HUES48 (cell line): ENCODE measurements around the gene SNTA1.

Experiments
- H3K27ac ChIP-seq: one replicate; pipeline ENCODE4 v1.7.0; 2013; ENCODE audit warnings: low read depth, low read length, inconsistent platforms
- H3K27me3 ChIP-seq: 2 replicates; pipeline ENCODE4 v1.6.1; 2013; ENCODE audit warnings: mild to moderate bottlenecking, low read length; ENCODE audit not compliant: control insufficient read depth, insufficient read depth
- H3K36me3 ChIP-seq: 2 replicates; pipeline ENCODE4 v1.6.1; 2013; ENCODE audit warnings: low read length; ENCODE audit not compliant: control insufficient read depth, insufficient read depth
- H3K4me1 ChIP-seq: 2 replicates; pipeline ENCODE4 v1.6.1; 2013; ENCODE audit warnings: mild to moderate bottlenecking, low read length; ENCODE audit not compliant: control insufficient read depth, insufficient read depth
- H3K4me3 ChIP-seq: 2 replicates; pipeline ENCODE4 v1.5.1; 2013; ENCODE audit warnings: mild to moderate bottlenecking, low read depth, low read length
- H3K9ac ChIP-seq: 2 replicates; pipeline ENCODE4 v1.6.1; 2013; ENCODE audit warnings: mild to moderate bottlenecking, low read depth, low read length, moderate library complexity
- H3K9me3 ChIP-seq: 2 replicates; pipeline ENCODE4 v1.6.1; 2013; ENCODE audit warnings: low read length; ENCODE audit not compliant: control insufficient read depth, insufficient read depth

SNTA1 gene

DNA sequence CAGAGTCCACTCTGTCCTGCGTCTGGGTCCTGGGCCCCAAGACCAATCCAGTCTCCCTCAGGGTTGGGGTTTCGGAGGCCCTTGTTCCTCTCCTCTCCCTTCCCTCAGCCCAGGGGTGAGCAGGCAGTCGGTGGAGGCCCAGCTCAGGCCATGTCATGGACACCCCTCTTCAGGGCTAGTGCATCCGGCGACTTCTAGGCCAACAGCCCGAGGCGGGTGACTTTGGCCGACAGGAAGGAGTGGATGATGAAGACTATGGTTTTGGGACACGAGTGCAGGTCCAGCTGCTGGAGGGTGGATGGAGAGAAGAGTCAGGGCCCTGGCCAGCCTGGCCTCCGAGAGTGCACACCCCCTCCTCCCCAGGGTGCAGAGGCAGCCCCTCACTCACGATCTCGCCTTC is 35.2 kb downstream of the SNTA1 start:
- H3K9ac ChIP-seq = no peak overlapping the region
- H3K36me3 ChIP-seq = 0 out of 2 replicates have a peak, but pooled peaks cover 3% of the 10 kb centered on the region

DNA sequence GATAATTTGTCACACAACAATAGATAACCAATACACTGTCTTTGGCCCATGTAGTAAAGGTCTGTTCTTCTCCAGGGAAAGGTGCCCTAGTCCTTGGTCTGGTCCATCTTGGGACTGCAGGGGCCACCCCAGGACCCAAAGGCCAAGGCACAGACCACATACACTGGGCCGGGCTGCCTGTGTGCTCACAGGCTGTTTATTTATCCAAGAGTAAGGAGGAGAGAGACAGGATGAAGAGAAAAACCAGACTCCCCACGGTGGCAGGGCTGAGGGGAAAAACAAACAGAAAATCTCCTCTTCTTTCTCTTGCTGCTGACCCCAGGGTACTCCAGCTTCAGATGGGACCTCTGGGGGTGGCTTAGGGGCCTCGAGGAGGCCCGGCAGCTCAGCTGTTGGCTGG is 35.8 kb downstream of the SNTA1 start:
- H3K27ac ChIP-seq = no peak overlapping the region
- 0 out of 2 replicates have a peak, but pooled peaks cover 3% of the 10 kb centered on the region for H3K36me3 ChIP-seq
- H3K4me3 ChIP-seq = no peak overlapping the region

More for the DNA sequence above, 35.2 kb downstream of the SNTA1 start:
- H3K4me1 ChIP-seq = no peaks in the 10 kb centered on the region
- H3K9me3 ChIP-seq = no peaks in the 10 kb centered on the region
- H3K27me3 ChIP-seq = no peaks in the 10 kb centered on the region
- no peak overlapping the region for H3K27ac ChIP-seq
- H3K4me3 ChIP-seq = no peak overlapping the region

DNA sequence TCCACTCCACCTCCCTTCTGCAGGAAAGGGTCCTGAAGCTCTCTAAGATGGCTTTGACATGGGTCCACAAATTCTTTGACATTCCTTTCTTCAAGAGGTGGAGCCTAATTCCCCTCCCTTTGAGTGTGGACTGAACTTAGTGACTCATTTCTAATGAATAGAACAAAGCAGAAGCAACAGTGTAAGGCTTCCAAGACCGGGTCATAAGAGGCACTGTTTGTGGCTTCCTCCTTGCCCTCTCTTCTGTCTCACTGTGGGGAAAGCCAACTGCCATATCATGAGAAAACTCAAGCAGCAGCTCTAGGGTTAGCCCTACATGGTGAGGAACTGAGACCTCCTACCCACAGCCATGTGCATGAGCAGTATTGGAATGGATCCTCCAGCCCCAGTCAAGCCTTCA is 36.3 kb downstream of the SNTA1 start:
- no peak overlapping the region for H3K4me3 ChIP-seq
- 0 out of 2 replicates have a peak, but pooled peaks cover 3% of the 10 kb centered on the region for H3K36me3 ChIP-seq
- H3K9me3 ChIP-seq = no peaks in the 10 kb centered on the region
- H3K27me3 ChIP-seq = no peaks in the 10 kb centered on the region
- no peaks in the 10 kb centered on the region for H3K4me1 ChIP-seq
- no peak overlapping the region for H3K9ac ChIP-seq
- no peak overlapping the region for H3K27ac ChIP-seq

More for the DNA sequence above, 35.8 kb downstream of the SNTA1 start:
- H3K9me3 ChIP-seq = no peaks in the 10 kb centered on the region
- no peak overlapping the region for H3K9ac ChIP-seq
- no peaks in the 10 kb centered on the region for H3K27me3 ChIP-seq
- H3K4me1 ChIP-seq = no peaks in the 10 kb centered on the region

DNA sequence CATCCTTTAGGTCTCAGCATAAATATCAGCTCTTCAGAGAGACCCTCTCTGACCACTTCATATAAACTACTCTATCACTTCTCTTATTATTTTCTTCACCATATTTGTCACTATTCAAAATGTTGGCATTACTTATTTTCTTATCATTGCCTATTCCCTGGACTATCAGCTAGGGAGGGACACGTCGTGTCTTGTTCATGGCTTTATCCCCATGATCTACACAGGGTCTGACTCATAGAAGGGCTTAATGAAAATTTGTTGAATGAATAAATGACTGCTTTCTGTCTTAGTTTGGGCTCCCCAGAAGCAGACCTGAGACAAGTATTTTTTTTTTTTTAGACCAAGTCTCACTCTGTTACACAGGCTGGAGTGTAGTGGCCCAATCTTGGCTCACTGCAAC is 39.3 kb downstream of the SNTA1 start:
- H3K9me3 ChIP-seq = no peaks in the 10 kb centered on the region
- peaks cover 5% of the 10 kb centered on the region; the same call in 1 of the 2 replicates for H3K4me1 ChIP-seq
- H3K27ac ChIP-seq = no peak overlapping the region
- H3K9ac ChIP-seq = no peak overlapping the region
- H3K36me3 ChIP-seq = no peaks in the 10 kb centered on the region
- H3K4me3 ChIP-seq = no peak overlapping the region
- H3K27me3 ChIP-seq = no peaks in the 10 kb centered on the region

DNA sequence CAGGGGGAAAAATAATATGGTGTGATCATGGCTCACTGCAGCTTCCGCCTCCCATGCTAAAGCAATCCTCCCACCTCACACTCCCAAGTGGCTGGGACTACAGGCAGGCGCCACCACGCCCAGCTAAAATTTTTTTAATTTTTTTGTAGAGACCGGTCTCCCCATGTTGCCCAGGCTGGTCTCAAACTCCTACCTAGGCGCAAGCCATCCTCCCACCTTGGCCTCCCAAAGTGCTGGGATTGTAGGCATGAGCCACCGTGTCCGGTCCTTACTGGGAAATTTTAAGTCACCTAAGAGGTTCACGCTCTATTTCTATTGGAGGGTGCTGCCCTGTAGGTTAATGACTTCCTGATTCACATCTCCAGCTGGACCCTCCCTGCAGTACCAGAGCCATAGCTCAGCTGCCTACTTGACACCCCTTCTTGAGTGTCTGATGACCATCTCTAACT is 41.6 kb downstream of the SNTA1 start:
- Histone ChIP-seq H3K27ac (no peak overlapping the region), H3K4me3 (peak overlapping the region; percentile 90), H3K27me3 (no peaks in the 10 kb centered on the region), H3K9me3 (no peaks in the 10 kb centered on the region), H3K4me1 (peaks cover 5% of the 10 kb centered on the region; the same call in 1 of the 2 replicates), H3K9ac (peak overlapping the region; percentile 71; the same call in 1 of the 2 replicates), H3K36me3 (peaks cover under 1% of the 10 kb centered on the region; the same call in 1 of the 2 replicates)

DNA sequence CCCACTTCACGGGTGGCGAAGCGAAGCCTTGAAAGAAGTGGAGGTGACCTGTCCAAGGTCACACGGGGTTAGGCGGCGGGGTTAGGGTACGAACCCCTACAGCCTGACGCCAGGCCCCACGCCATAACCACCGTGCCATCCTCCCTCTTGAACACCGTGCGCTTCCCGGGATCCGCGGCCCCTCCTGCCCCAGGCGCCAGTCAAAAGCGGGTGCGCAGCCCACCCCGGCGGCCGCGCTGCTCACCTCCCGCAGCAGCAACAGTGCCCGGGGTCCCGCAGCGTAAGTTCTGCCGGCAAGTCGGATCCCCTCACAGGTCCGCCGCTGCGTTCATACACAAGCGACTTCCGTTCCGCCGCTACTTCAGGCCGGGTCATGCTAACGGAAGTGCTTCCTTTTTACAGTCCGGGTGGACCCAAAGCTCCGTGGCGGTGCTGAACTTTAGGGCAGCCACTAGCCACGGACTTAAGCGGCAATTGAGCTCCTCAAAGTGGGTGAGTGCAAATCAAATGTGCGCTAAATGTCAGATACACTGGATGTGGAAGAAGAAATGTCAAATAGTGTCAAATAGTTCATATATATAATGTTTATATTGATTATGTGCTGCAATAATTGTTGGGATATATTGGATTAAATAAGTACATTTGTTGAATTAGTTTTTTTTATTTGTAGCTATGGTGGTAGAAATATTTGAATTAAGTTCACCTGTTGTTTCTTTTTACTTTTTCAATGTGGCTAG is 42.2 kb downstream of the SNTA1 start, which contains the start of gene CDK5RAP1:
TSS of gene CDK5RAP1 (minus strand) at position 336 of the 737 bp plus-strand sequence. CDS start 4,455 bp downstream, outside the sequence.
- H3K9me3 ChIP-seq = no peaks in the 10 kb centered on the region
- no peaks in the 10 kb centered on the region for H3K27me3 ChIP-seq
- peak within 1 kb of the TSS; percentile 90 for H3K4me3 ChIP-seq
- H3K9ac ChIP-seq = peak within 1 kb of the TSS; percentile 71
- peaks cover 5% of the 10 kb centered on the region; the same call in 1 of the 2 replicates for H3K4me1 ChIP-seq
- peaks cover 7% of the 10 kb centered on the region; the same call in 1 of the 2 replicates for H3K36me3 ChIP-seq
- peak within 1 kb of the TSS; percentile 49 for H3K27ac ChIP-seq

DNA sequence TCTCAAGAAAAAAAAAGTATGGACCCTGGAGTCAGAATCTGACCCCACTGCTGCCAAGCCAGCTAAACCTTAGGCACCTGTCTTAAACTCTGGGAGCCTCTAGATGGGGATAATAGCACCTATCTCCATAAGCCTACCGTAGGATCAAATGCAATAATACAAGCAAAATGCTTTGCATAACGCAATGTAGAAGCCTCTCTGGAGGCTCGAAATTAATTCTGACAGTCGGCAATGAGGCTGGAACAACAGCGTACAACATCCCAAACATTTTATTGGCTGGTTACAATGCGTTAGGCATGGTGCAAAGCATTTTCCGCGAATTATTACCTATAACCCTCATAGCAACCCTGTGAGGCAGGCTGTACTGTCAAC is 42.8 kb downstream of the SNTA1 start:
- Histone ChIP-seq H3K9me3 (no peaks in the 10 kb centered on the region), H3K4me3 (peak overlapping the region; percentile 90), H3K27ac (no peak overlapping the region), H3K9ac (peak overlapping the region; percentile 71), H3K36me3 (peaks cover 12% of the 10 kb centered on the region), H3K4me1 (peaks cover 5% of the 10 kb centered on the region; the same call in 1 of the 2 replicates), H3K27me3 (no peaks in the 10 kb centered on the region)

DNA sequence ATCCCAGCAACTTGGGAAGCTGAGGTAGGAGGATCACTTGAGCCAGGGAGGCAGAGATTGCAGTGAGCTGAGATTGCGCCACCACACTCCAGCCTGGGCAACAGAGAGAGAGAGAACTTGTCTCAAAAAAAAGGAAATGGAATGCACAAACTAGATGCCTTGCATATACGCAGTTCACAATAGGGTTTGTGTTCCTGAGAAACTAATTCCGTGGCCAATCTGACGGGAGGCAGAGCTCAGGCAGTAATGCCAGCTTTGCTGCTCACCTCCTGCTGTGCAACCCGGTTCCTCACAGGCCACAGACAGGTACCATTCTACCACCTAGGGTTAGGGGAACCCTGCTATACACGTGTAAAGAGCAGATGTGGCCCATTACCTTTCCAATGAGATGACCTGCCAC is 43.6 kb downstream of the SNTA1 start:
- Histone ChIP-seq H3K36me3 (peaks cover 20% of the 10 kb centered on the region), H3K4me1 (peaks cover 5% of the 10 kb centered on the region; the same call in 1 of the 2 replicates), H3K9ac (no peak overlapping the region), H3K27ac (no peak overlapping the region), H3K27me3 (no peaks in the 10 kb centered on the region), H3K9me3 (no peaks in the 10 kb centered on the region), H3K4me3 (peak overlapping the region; percentile 90)

DNA sequence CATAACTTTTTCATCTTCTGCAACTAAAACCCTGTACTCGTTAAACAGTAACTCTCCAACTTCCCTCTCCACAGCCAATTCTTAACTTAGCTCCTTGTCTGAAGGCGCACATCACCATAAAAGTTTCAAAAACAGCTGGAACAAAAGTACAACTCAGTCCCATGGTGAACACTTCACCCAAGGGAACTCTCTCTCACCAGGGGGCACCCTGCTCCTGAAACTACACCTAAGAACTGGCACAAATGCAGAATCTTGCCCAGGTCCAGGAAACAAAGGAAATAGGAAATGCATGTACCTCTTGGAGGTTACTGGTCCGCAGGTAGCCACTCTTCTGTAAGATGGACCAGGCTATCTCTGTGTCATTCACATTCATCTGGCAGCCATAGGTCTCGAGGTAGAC is 48.8 kb downstream of the SNTA1 start:
- Histone ChIP-seq H3K27ac (no peak overlapping the region), H3K9me3 (peaks cover 5% of the 10 kb centered on the region; the same call in 1 of the 2 replicates), H3K4me3 (no peak overlapping the region), H3K27me3 (no peaks in the 10 kb centered on the region), H3K36me3 (peaks cover 65% of the 10 kb centered on the region), H3K4me1 (no peaks in the 10 kb centered on the region), H3K9ac (no peak overlapping the region)

DNA sequence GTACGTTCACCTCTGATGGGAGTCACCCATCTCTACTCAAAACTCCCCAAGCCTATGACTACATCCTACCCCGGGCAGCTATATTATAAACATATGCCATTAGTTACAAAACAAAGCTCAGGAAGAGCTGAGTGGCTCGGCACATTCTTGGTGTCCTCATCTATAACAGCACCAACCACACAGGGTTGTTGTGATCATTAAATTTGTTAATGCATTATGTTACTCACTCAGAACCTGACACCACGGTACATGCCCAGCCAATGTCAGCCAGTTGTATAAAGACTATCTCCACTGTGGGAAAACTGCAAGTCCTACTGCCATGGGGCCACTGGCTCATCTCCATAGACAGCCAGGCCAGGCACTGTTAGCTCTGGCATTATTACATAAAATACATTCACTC is 50.0 kb downstream of the SNTA1 start:
- H3K36me3 ChIP-seq = peaks cover 67% of the 10 kb centered on the region
- H3K9me3 ChIP-seq = peaks cover 5% of the 10 kb centered on the region; the same call in 1 of the 2 replicates
- H3K27ac ChIP-seq = no peak overlapping the region
- H3K27me3 ChIP-seq = no peaks in the 10 kb centered on the region
- H3K9ac ChIP-seq = no peak overlapping the region
- H3K4me3 ChIP-seq = no peak overlapping the region
- no peaks in the 10 kb centered on the region for H3K4me1 ChIP-seq

DNA sequence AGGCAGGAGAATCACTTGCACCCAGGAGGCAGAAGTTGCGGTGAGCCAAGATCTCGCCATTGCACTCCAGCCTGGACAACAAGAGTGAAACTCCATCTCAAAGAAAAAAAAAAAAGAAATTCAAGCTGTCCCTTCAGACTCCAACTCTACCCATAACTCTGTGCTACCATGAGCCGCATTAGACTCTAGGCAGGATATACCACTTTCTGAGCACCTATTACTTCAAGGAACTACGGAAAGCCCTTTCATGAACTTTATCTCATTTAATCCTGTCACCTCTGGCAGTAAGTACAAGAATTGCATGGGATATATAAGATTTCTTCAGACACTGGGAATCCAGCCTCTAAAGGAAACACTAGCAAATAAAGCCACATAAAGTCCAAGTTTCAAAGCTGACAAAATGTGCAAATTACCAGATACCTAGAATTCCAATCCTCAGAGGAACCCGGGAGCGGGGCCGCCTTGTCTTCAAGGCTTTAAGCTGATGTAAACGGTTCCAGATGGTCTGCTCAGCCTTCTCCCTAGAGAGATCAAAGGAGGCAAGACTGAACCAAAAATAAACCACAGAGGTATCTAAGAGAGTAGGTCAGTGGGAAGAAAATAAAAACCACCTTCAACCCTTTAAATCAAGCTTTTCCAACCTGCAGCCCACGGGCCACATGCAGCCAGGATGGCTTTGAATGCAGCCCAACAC is 51.7 kb downstream of the SNTA1 start:
- H3K36me3 ChIP-seq = peaks cover 77% of the 10 kb centered on the region

More for the DNA sequence above, 51.7 kb downstream of the SNTA1 start:
- H3K27me3 ChIP-seq = no peaks in the 10 kb centered on the region
- H3K4me1 ChIP-seq = no peaks in the 10 kb centered on the region
- no peak overlapping the region for H3K27ac ChIP-seq
- H3K9ac ChIP-seq = no peak overlapping the region
- peaks cover 5% of the 10 kb centered on the region; the same call in 1 of the 2 replicates for H3K9me3 ChIP-seq
- no peak overlapping the region for H3K4me3 ChIP-seq
